CD4-positive, alpha-beta T cell treated with Interleukin-10 for 1 hour (primary cell): ENCODE data around the gene ERP27.

Source experiments
- DNase-seq: peaks from one replicate; pipeline ENCODE4 v3.0.0-alpha.2; 2020

The ERP27 gene

DNA sequence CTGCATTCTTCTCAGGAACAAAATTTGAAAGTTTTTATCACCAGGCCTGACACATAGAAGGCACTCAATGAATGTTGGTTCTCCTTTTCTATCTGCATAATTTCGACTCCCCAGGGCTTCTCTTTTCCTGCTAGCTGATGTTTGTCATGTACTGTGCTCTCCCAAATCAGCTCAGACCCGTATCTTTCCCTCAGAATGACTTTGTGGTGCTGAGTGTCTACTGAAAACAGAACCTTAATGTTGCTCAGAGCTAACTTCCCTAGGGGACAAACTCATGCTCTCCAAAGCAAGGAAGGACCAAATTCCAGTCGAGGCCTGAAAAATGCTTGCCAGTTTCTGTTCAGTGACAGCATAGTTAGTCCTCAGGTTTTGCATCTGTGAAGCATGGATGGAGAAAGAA is 21.1 kb upstream of the ERP27 start:
- DNase-seq: peak; percentile 31

DNA sequence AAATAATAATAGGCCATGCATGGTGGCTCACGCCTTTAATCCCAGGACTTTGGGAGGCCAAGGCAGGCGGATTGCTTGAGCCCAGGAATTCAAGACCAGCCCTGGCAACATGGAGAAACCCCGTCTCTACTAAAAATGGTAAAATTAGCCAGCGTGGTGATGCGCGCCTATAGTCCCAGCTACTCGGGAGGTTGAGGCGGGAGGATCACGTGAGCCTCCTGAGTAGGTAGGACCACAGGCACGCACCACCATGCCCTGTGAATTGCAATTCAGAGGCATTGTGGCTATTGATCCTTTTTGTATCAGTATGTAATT is 20.7 kb upstream of the ERP27 start:
- peak; percentile 35 for DNase-seq

DNA sequence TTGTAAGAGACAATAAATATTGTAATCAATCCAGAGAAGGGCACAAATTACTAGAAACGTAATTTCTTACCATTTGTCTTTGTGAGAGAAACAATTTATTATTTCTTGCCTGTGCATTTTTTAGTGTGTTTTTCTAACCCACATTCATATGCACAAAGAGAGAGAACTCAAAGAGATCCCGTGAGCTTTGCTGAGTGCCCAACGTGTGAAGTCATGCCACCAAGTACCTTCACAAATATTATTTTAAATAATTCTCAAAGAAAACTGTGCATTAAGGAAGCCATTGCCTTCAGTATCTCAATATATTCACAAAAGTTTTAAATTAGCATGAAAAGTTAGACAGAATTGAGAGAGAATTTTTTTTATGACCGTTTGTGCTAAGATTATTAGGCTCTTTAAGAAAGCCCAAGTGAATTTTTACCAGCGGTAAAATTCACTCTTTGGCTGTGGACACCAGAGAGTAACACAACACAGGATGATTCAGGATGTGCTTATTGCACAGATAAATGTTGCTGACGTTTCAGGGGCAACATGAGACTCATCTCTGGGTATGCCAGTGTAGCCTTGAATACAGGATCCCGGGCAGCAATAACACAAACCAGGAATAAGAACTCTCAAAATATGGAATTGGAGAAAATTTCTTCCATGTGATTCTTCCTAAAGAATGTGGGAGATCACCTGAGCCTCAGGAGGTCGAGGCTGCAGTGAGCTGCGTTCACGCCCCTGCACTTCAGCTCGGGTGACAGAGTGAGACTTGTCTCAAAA is 20.2 kb upstream of the ERP27 start:
- DNase-seq: peak; percentile 51

DNA sequence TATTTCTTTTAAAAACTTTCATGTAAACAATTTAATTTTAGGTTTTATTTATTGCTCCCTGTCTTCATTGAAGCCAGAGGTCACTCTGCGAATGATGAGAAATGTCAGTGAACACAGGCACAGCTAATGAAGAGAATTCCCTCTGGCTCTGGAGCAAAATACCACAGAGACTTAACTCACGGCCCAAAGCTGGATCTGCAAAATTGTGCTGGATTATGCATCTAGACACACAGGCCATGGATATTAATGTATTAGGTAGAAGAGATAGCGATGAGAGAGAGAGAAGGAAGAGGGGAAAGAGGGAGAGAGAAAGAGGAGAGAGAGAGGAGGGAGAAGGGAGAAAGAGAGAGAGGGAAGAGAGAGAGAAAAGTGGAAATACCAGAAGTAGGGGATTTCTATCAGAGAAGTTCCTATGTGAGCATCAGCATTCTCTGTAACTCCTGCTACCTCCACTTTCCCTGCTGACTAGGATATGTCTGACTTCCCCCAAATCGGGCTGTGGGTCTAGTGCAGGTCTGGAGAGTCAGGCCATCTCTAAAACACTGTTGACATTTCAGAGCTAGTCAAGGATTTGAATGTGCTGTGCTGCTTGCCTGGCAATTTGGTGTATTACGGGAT is 19.3 kb upstream of the ERP27 start:
- peak; percentile 37 for DNase-seq

DNA sequence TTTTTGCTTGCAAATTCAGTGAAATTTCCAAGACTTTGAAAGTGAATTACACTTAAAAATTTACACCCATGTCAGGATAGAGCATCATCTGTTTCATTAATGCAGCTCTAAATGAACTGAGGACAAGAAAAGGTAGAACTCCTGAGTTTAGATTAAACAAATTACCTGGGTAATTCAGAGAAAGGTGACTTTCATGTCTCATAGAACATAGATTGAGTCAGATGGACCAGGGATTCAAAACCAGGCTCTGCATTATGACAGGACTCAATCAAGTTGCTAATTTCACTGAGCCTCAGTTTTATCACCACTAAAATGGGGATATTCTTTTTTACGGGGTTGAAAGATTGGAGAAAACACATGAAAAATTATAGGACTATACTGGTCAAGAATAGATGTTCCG is 18.6 kb upstream of the ERP27 start:
- DNase-seq: no peak

DNA sequence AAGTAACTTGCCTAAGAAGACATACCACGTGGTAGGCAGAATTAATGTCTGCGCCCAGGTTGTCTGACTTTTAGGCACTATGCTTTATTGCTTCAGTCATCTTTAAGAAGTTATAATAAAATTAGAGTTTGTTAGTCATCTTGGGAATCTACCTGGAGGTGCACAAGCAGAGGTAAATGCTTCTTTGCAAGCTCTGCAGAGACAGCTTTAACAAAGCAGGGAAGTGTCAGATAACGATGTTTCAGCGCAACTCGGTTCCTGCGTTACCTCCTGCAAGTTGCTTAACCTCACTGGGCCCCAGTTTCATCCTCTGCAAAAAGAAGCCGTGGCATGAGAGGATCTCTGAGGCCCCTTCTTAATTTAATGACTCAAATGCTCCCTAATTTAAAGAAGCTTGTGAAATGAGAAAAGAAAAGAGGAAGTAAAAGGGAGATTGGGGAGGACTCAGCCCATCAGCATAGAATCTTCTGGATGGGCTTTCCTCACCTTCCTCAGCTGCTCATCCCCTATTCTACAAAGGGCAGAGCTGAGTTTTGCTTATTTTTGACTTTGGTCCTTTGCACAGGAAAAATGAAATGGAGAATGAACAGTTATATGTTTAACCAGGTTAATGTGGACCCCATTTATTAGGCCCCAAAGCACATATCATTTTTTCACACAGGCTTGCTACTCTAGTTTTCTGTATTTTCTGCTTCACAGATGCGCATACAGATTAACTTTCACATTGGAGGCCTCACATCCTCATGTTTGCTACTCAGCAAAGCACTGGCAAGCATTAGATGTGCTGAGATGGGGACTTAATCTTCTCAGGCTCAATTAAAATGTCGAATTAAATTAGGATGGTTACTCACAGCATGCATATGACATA is 17.9 kb upstream of the ERP27 start:
- DNase-seq: peak; percentile 39

DNA sequence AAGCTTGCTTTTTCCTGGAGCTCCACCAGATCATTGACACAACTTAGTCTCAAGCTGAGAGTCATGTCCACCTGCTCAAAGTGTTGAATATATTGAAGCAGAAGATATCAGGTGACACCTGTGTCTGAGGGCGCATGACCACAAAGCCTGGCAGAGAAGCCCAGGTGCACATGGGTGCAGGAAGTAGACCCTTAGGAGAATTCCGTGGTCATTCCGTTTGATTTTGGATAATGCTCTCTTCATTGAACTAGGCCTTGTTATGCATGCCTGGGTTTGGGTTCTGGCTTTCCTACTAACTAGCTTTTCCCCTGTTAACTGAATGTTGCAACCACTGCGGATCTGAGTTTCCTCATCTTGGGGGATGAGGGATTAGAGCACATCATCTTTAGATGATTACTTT is 15.9 kb upstream of the ERP27 start:
- peak; percentile 55 for DNase-seq

DNA sequence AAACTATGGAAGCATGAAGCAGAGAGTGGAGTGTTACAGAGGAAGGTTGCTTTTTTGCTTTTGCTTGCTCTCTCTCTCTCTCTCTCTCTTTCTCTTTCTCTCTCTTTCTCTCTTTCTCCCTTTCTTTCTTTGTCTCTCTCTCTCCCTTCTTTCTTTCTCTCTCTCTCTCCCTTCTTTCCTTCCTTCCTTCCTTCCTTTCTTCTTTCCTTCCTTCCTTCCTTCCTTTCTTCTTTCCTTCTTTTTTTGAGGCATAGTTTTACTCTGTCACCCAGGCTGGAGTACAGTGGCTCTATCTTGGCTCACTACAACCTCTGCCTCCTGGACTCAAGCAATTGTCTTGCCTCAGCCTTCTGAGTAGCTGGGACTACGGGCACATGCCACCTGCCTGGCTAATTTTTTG is 15.4 kb upstream of the ERP27 start:
- peak; percentile 24 for DNase-seq

DNA sequence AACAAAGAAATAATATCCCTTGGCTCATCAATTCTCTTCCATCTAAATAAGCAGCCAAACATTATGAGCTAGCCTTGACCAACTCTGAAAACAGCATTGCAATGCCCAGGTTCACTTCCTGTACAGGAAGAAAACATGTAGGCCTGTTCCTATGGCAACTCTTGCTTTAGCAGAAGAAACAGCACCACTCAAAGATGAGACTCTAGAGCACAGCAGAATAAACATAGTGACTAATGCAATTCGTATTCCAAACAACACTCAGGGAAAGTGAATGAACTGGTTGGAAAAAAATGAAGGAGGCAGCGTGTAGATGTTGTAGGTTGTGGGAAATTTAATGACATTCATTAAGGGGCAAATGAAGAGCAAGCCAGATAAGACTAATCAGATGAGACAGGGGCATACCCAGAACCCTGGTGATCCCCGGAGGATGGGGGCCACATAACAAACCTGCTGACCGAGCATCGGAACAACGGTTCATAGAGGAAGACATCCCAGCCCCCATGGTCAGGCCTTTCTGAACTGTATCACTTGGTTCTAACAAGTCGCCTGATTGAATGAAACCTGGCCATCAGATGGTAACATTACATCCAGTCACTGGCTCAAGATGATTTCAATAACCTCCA is 14.1 kb upstream of the ERP27 start:
- DNase-seq: peak; percentile 89

DNA sequence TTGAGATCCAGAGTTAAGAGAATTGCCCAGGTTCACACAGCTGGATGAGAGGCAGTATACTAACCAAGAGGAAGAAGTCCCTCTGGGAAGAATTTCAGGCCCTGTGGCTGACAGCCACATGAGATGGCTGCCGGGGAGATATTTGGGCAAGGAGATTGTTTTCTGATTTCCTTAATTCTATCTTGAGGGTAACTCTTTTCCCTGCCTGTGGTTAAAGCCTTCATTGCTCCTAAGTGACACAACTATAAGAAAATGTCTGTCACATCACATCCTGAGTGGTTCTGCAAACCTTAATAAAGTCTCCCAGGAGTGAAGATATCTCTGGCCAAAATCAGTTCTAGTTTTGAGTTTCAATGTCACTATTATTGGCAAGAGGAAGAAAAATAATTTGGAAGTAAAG is 13.5 kb upstream of the ERP27 start:
- DNase-seq: peak; percentile 29

DNA sequence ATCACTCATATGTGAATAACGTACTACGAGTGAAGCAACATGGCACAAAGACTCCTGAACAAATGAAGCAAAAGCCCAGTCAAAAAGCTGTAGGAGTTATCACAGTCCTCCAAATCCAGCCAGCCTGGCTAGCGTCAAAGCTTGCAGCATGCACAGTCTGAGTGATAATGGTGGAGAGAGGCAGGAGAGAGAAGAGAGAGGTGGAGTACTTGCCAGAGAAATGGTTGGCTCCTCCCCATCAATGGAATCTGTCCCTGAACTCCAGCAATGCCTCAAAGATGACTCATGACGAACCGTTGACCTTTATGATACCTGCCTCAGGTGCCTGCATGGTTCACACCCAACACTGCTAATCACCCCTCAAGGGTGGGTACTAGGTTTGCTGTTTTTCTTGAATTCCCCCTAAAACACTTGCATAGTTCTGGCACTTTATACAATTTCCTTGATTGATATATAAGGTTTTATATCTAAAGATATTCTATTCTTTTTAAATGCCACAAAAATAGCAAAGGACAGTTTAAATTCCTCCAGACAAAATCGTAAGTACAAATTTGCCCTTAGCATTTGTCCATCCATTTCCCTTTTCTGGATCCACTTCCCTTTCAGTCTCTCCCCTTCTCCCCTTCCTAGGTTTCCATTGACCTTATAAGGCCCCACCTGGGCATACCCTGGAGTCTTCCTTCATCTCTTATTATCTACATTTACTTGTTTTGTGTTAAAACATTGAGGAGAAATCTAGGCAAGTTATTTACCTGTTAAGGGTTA is 12.8 kb upstream of the ERP27 start:
- peak; percentile 43 for DNase-seq

DNA sequence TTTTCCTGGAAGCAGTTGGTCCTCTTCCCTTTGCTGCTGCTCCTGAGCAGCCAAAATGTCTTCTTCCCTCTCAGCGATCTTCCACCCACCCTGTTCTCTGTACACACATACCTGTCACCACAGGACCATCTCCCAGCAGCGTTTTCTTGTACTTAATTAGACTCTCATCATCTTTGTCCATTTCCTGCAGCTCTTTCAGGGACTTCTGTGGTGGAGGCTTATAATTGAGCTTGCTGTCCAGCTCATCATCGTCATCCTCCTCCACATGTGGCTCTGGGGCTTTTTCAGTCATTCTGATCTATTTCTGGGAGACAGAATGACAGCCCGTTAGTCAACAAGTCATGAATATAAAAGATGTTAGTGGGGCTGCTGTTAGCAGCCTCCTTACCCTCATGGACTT is 12.1 kb upstream of the ERP27 start:
- peak; percentile 36 for DNase-seq

DNA sequence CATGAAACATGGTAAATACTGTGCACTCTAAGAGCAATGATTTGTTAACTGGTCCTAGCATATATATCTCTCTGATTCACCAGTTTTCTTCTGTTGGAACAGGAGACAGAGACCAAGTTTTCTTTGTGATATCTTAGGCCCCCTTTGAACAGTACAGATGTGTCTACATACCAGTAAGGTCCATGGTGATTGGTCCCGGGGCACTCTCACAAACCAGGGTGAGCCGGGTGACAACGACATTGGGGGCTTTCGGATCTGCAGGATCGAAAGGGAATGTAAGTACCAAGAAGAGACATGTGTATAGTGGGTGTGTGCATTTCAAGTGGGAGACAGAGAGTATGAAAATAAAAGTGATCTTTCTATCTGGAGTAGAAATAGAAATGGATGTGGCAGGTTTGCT is 11.3 kb upstream of the ERP27 start:
- DNase-seq: peak; percentile 32

DNA sequence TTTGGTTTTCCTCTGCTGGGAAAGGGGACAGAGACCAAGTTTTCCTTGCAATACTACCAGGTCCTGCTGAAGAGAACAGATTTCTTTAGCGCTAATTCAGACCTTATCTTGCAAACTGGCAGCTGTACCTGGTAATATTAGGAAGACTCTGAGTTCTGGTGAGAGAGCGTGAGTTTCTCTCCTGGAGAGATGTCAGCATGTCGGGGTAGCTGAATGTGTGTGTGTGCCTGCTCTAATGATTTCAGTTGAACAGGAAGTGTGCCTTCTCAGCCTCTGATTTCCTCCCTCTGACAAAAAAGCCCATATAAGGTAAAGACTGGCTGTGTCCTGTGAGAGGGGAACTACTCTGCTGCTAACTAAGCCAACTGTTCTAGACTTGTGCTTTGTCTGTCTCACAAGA is 10.3 kb upstream of the ERP27 start:
- DNase-seq: peak; percentile 90

DNA sequence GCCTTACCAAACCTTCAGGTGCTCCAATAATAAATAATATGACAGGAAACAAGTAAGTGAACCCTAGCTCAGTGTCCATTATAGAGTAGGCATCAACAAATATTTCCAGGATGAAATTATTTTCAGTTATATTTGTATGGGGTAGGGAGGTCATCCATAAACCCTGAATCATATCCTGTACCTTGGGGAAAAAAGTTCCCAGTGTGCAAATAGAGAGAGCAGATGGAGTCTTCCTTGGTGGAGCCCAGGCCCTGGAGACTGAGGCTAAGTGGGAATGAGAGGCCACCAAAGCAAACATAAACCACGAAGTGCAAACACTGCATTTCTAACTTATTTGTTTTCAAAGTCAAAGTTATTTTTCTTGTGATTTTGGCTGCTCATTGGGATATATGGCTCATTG is 8.5 kb upstream of the ERP27 start:
- no peak for DNase-seq

DNA sequence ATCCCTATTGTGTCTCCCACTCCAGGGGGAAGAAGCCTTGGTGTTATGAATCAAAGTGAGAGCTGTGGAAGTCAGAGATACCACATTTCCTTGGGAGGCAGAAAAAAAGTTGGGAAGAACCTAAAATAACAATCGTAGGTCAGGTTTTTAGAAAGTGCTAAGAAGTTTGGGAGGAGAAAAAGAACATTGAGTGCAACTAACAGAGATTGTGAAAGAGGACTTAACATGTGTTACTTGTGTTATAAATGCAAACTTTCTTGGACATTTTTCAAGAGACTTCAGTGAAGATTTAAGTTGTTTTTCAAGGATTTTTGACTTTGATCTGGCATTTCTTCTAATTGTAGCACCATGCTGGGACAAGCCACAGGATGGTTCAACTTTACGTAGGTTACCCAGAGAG is 7.8 kb upstream of the ERP27 start:
- no peak for DNase-seq

DNA sequence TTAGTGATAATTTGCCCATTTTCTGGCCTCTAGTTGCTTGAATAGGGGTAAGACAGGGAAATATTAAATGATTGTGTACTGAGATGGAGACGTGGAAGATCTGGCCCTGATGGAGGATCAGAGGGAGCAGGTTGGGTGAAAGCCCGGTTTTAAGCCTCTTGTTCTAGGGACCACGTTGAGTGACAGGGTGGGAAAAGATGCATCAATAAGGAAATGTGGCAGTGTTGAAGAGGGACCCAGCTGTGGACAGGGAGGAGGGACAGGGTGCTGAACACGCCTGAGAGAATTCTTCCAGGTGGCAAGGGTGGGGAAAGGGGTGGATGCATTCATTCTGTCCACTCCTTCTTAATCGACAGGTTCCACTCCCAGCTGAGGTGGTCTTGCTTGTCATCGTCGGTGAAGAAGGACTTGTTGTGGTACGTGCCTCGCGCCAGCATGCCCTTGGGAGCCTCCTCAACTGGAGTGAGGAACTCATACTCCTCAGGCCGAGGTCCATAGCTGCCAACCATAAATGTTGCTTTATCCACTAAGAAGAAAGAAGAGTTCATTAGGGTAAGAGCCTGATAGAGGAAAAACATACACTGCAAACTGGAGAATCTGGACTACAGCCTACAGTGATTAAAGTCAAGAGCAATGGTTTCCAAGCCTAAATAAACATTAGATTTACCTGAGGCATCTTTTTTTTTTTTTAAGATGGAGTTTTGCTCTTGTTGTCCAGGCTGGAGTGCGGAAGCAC is 4.0 kb upstream of the ERP27 start:
- no peak for DNase-seq

DNA sequence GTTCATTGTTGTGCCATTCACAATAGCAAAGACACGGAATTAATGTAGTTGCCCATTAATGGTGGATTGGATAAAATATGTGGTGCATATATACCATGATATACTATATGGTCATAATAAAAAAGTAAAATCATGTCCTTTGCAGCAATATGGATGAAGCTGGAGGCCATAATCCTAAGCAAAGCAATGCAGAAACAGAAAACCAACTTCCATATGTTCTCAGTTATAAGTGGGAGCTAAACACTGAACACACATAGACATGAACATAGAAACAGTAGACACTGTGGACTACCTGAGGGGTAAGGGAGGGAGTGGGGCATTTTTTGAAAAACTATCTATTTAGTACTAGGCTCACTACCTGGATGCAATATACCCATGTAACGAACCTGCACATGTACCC is 3.0 kb upstream of the ERP27 start:
- no peak for DNase-seq

DNA sequence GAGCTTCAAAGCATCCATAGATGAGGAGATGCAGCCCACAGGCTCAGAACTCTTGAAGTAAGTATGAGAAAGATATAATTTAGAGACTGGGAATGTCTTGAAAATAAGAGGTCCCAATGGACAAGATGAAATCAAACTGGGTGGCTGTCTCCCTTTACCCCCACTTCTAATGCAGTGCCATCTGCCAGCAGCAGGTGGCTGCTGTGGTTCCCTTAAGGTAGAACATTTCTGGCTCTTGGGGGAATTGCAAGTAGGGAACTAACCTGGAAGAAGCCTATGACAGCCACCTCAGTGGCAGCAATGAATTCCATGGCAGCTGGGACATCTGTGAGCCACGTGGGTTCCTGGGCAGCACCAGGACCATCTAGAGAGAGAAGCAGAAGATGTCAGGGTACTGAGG is 648 bp downstream of the ERP27 start:
- DNase-seq: peak; percentile 53

DNA sequence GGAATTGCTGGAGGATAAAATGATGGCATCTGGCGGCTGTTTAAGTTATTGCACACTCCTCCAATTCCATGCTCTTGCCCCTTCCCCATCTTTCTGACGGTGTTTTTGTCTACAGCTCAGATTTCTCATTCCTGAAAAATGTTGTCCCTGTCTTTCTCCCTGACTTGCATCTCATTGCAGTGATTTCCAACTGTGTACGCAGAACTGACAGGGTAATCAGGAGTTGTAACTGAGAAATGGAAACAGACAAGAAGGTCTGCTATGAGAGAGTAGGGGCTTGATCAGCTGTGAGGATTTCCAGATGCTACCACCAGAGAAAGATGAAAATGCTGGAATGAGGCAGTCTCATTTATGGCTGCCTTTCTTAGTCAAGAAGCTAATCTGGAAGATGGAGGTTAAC is 1.3 kb downstream of the ERP27 start:
- no peak for DNase-seq

DNA sequence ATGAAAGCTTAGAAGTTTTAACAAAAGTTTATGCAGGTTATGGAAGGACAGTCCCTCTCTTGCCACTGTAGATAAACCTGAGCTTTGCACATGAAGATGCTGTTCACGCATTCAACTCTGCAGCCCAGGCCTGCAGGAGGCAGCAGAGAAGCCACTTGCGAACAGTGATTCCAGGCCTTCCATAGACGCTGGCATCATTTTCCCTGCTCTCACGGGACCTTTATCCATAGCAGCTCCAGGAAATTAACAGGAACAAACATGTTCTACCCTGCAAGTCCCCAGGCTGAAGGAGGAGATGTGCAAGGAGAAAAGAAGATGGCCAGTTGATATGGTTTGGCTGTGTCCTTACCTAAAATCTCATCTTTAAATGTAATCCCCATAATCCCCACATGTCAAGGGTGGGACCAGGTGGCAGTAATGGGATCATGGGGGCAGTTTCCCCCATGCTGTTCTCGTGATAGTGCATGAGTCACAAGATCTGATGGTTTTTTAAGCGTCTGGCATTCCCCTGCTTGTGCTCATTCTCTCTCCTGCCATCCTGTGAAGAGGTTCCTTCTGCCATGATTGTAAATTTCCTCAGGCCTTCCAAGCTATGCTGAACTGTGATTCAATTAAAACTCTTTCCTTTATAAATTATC is 2.0 kb downstream of the ERP27 start:
- DNase-seq: no peak

DNA sequence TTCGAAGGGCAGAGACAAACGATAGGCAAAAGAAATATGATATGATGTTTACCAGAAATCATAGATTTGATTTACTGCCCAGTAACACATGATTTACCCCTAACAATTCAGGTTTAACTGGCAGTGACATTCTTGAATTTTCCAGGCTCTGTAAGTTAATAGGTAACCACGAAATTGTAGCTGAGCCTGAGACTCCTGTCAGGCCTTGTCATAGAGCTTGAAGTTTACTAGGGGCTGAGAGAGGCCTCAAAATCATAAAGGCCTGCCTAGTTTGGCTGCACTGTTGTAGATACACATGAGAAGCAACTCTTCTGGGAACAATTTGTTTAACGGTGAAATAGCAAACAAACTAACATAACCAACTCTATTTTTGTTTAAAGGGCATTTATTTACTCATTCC is 3.3 kb downstream of the ERP27 start:
- no peak for DNase-seq
